HCT116 (cell line): Measurements from ENCODE around the gene EIPR1. TPM values are rescaled to one million over a fixed set of nuclear protein-coding genes. Genes with fewer than 3 reads are reported as not detected.

Experiments
- ATAC-seq: fragments of 200-7000 bp; cut with Tn5 transposase; 2 replicates; pipeline ENCODE4 v1.9.1; 2020; ENCODE audit warnings: mild to moderate bottlenecking, moderate library complexity
- BruUV-seq: library from RNA; stranded (reverse); fragments of 400-500 nt; replicated peaks from 2 replicates; lab custom pipeline; 2021; lab: Mats Ljungman, UMichigan
- CTCF ChIA-PET: fragments of 300-600 bp; sonication (Branson Sonifier 250); formaldehyde crosslinking; loops from one replicate; lab custom pipeline; 2021; ENCODE audit warnings: antibody characterized with exemption; lab: Charles Lee
- POLR2A ChIA-PET: fragments of 300-600, 350-600 bp; sonication (Branson Sonifier 250); formaldehyde crosslinking; loops from one replicate; lab custom pipeline; 2021; ENCODE audit warnings: antibody characterized with exemption; lab: Charles Lee
- RAD21 ChIA-PET, 2 experiments: fragments of 300-600 bp; sonication (Branson Sonifier 250); formaldehyde crosslinking; loops; one replicate each; lab custom pipeline; 2023; ENCODE audit warnings: low total read pairs in 2 of 2; ENCODE audit not compliant: uncharacterized antibody in 2 of 2, unreplicated experiment in 2 of 2, low non-redundant PET in 1 of 2; lab: Charles Lee
- DNase-seq: peaks from one replicate; pipeline ENCODE4 v3.0.0-alpha.2; 2010; ENCODE audit warnings: low read depth, low spot score
- H2AFZ ChIP-seq: fragments of 200-600 bp; shearing (Covaris generic), sonication (generic); 2 replicates; pipeline ENCODE4 v1.6.1; 2017; ENCODE audit warnings: low read depth, mixed run types, mixed read lengths, antibody characterized with exemption, low read length; ENCODE audit not compliant: poor library complexity, severe bottlenecking
- H3K27ac ChIP-seq: 2 replicates; pipeline ENCODE4 v1.5.1; 2012; ENCODE audit warnings: low read depth, low read length
- H3K27me3 ChIP-seq: fragments of 200-600 bp; sonication (generic); 2 replicates; pipeline ENCODE4 v1.6.1; 2016; ENCODE audit warnings: mixed run types, low read length, mixed read lengths; ENCODE audit not compliant: insufficient read depth
- H3K36me3 ChIP-seq, 2 experiments: fragments of 200-500 bp in 1 of 2; fragments of 200-600 bp in 1 of 2; sonication (Bioruptor generic) in 1 of 2; sonication (generic) in 1 of 2; 2 replicates each; pipeline versions ENCODE4 v1.5.1 to v1.6.1; 2014 to 2016; ENCODE audit warnings: low read length in 2 of 2, inconsistent platforms in 1 of 2, mixed read lengths in 1 of 2, mixed run types in 1 of 2; ENCODE audit not compliant: insufficient read depth in 2 of 2, control insufficient read depth in 1 of 2
- H3K4me1 ChIP-seq, 2 experiments: fragments of 200-600 bp in 1 of 2; sonication (generic) in 1 of 2; 2 replicates each; pipeline versions ENCODE4 v1.5.1 to v1.6.1; 2012 to 2017; ENCODE audit warnings: low read length in 2 of 2, inconsistent platforms in 1 of 2, mild to moderate bottlenecking in 1 of 2, mixed read lengths in 1 of 2, mixed run types in 1 of 2, moderate library complexity in 1 of 2; ENCODE audit not compliant: insufficient read depth in 2 of 2, control insufficient read depth in 1 of 2
- H3K4me2 ChIP-seq: fragments of 200-600 bp; sonication (generic); 2 replicates; pipeline ENCODE4 v1.6.1; 2017; ENCODE audit warnings: mixed run types, low read length, mixed read lengths
- H3K4me3 ChIP-seq, 2 experiments: fragments of 200-600 bp in 1 of 2; sonication (generic) in 1 of 2; replicated peaks in 1 of 2; 2 replicates each; pipeline ENCODE4 v1.5.1; 2011 to 2016; ENCODE audit warnings: low read length in 2 of 2, control low read depth in 1 of 2, low read depth in 1 of 2, mild to moderate bottlenecking in 1 of 2, mixed read lengths in 1 of 2, mixed run types in 1 of 2
- H3K79me2 ChIP-seq: fragments of 200-600 bp; sonication (generic); 2 replicates; pipeline ENCODE4 v1.6.1; 2017; ENCODE audit warnings: mild to moderate bottlenecking, mixed run types, low read length, moderate library complexity, mixed read lengths; ENCODE audit not compliant: insufficient read depth
- H3K9ac ChIP-seq: fragments of 200-600 bp; sonication (generic); 2 replicates; pipeline ENCODE4 v1.6.1; 2016; ENCODE audit warnings: low read length, mixed read lengths
- H3K9me2 ChIP-seq: fragments of 200-600 bp; sonication (generic), shearing (Covaris generic); 2 replicates; pipeline ENCODE4 v1.6.1; 2017; ENCODE audit warnings: mixed run types, mild to moderate bottlenecking, moderate library complexity; ENCODE audit not compliant: insufficient read depth
- H3K9me3 ChIP-seq, 2 experiments: fragments of 200-500 bp in 1 of 2; fragments of 200-600 bp in 1 of 2; sonication (Bioruptor generic) in 1 of 2; sonication (generic) in 1 of 2; 2 replicates each; pipeline ENCODE4 v1.6.1; 2014 to 2017; ENCODE audit warnings: low read length in 2 of 2, mixed read lengths in 2 of 2, inconsistent platforms in 1 of 2, low read depth in 1 of 2, mild to moderate bottlenecking in 1 of 2, mixed run types in 1 of 2, moderate library complexity in 1 of 2; ENCODE audit not compliant: control insufficient read depth in 1 of 2, insufficient read depth in 1 of 2
- H4K20me1 ChIP-seq: fragments of 200-600 bp; sonication (generic), shearing (Covaris generic); 2 replicates; pipeline ENCODE4 v1.6.1; 2017; ENCODE audit warnings: mixed run types, mild to moderate bottlenecking, moderate library complexity; ENCODE audit not compliant: insufficient read depth
- CBX3 ChIP-seq: IDR thresholded peaks from 2 replicates; pipeline ENCODE4 v1.6.1; 2012; ENCODE audit warnings: low read depth
- CEBPB ChIP-seq: IDR thresholded peaks from 2 replicates; pipeline ENCODE4 v1.6.1; 2012; ENCODE audit warnings: low read depth
- ELF1 ChIP-seq: IDR thresholded peaks from 2 replicates; pipeline ENCODE4 v1.6.1; 2012; ENCODE audit warnings: low read depth, borderline replicate concordance
- FOSL1 ChIP-seq: IDR thresholded peaks from 2 replicates; pipeline ENCODE4 v1.6.1; 2012; ENCODE audit warnings: low read depth
- POLR2AphosphoS5 ChIP-seq: IDR thresholded peaks from 2 replicates; pipeline ENCODE4 v1.6.1; 2011; ENCODE audit warnings: mild to moderate bottlenecking, low read depth, low read length, moderate library complexity
- RAD21 ChIP-seq: IDR thresholded peaks from 2 replicates; pipeline ENCODE4 v1.6.1; 2012; ENCODE audit warnings: low read depth, mild to moderate bottlenecking
- SIN3A ChIP-seq: IDR thresholded peaks from 2 replicates; pipeline ENCODE4 v1.6.1; 2012; ENCODE audit warnings: low read depth
- SP1 ChIP-seq: IDR thresholded peaks from 2 replicates; pipeline ENCODE4 v1.6.1; 2012; ENCODE audit warnings: low read depth
- TCF7L2 ChIP-seq: IDR thresholded peaks from 2 replicates; pipeline ENCODE4 v1.7.0; 2011; ENCODE audit warnings: borderline replicate concordance, inconsistent platforms; ENCODE audit not compliant: insufficient read depth, insufficient read length; ENCODE audit errors: extremely low read depth
- ZNF274 ChIP-seq: fragments of 200-500 bp; sonication (Bioruptor generic); IDR thresholded peaks from 2 replicates; pipeline ENCODE4 v1.6.1; 2014; ENCODE audit warnings: mild to moderate bottlenecking, low read depth, low read length, inconsistent platforms
- intact Hi-C: fragments of 100-400 bp; cut with micrococcal nuclease; formaldehyde crosslinking; loops from 2 replicates; pipeline ENCODE4 v1.10.0; 2022
- total RNA-seq: library from RNA; stranded (reverse); gene quantifications from one replicate; pipeline ENCODE4 v1.2.1, GENCODE V29; 2021; ENCODE audit not compliant: unreplicated experiment
- TF ChIP-seq, protein P1 (sequence below): IDR thresholded peaks from 2 replicates; pipeline ENCODE4 v1.6.1; 2012
- TF ChIP-seq, protein P2 (sequence below): IDR thresholded peaks from 2 replicates; pipeline ENCODE4 v1.6.1; 2012; ENCODE audit warnings: low read depth
- TF ChIP-seq, protein P3 (sequence below): IDR thresholded peaks from 2 replicates; pipeline ENCODE4 v1.6.1; 2012

The EIPR1 gene
- total RNA-seq, 1 experiment from 2014 or later: 36.9 TPM

DNA sequence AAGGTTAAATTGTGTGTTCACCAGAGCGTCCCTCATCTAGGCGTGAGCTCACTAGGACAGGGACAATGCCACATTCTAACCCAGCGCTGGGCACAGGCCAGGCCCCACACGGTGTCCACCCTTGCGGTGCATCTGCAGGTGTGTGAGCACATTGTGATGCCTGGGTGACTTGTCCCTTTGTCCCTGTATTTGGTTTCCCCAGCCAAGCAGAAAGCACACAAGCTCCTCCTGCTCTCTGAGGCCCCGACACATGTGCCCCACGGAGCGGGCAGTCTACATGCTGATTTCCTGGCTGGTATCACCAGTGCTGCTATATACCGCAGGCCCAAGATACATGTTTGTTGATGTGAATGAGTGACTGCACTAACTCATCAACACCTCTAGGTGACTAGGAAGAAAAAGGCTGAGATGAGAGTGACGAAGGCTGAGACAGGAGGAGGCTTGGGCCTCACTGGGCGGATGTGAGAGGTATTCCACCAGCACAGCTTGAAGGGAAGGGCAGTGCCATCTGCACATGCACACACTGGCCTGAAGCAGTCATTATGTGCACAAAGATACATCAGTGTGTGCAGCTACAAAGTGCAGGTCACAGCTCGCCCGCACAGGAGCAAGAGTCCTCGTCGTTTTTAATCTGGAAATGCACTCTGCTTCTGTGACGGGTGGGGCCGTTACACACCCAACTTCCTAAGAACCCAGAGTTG is 205.9 kb downstream of the EIPR1 start:
- H2AFZ ChIP-seq: no peak overlapping the region
- ChIA-PET CTCF (no interaction called here), POLR2A (no interaction called here), RAD21 (no interaction called here)
- TF ChIP-seq FOSL1: no peak
- TF ChIP-seq ELF1: no peak
- TF ChIP-seq, protein P1, sequence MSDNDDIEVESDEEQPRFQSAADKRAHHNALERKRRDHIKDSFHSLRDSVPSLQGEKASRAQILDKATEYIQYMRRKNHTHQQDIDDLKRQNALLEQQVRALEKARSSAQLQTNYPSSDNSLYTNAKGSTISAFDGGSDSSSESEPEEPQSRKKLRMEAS: no peak
- TF ChIP-seq POLR2AphosphoS5: no peak
- no peak for TF ChIP-seq ZNF274
- H4K20me1 ChIP-seq: no peaks in the 10 kb centered on the region
- no peak overlapping the region for H3K27ac ChIP-seq
- H3K9ac ChIP-seq: no peak overlapping the region
- no peak overlapping the region for H3K4me3 ChIP-seq
- peaks cover 0 to 7% of the 10 kb centered on the region in 2 experiments; a peak in 1 of 4 replicates for H3K4me1 ChIP-seq
- ATAC-seq (no peak), DNase-seq (no peak)
- intact Hi-C loops: no loop called here
- no peak overlapping the region for H3K4me2 ChIP-seq
- no peaks in the 10 kb centered on the region for H3K27me3 ChIP-seq
- no TSS peak for BruUV-seq
- H3K79me2 ChIP-seq: no peaks in the 10 kb centered on the region
- no peaks in the 10 kb centered on the region for H3K9me2 ChIP-seq
- no peaks in the 10 kb centered on the region; a peak in 1 of 4 replicates for H3K36me3 ChIP-seq
- H3K9me3 ChIP-seq: no peaks in the 10 kb centered on the region

DNA sequence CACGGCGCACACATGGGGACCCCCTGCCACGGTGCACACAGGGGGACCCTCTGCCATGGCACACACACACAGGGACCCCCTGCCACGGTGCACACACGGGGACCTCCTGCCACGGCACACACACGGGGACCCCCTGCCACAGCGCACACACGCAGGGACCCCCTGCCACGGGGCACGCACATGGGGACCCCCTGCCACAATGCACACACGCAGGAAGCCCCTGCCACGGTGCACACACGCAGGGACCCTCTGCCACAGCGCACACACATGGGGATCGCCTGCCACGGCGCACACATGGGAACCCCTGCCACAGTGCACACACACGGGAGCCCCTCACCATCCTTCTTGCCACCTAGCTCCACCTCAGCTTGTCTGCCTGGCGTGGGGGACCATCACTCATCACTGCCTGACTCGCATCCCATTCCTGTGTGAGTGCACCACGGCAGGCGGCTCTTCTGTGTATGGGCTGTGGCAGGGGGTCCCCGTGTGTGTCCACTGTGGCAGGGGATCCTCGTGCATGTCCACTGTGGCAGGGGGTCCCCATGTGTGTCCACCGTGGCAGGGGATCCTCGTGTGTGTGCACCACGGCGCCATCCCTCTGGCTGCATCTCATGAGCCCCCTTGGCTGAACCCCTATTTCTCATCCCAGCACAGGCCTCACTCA is 206.7 kb downstream of the EIPR1 start:
- H3K27me3 ChIP-seq: no peaks in the 10 kb centered on the region
- RAD21 ChIA-PET: no interaction called here
- no peak overlapping the region for H3K9ac ChIP-seq
- ATAC-seq (no peak), DNase-seq (no peak)
- no peaks in the 10 kb centered on the region for H3K79me2 ChIP-seq
- POLR2A ChIA-PET: no interaction called here
- no peaks in the 10 kb centered on the region; a peak in 1 of 4 replicates for H3K36me3 ChIP-seq
- H3K4me2 ChIP-seq: no peak overlapping the region
- H3K9me2 ChIP-seq: no peaks in the 10 kb centered on the region
- no peak overlapping the region for H3K27ac ChIP-seq
- no TSS peak for BruUV-seq
- H3K4me1 ChIP-seq: peaks cover 0 to 7% of the 10 kb centered on the region in 2 experiments; a peak in 1 of 4 replicates
- intact Hi-C loops: no loop called here
- H3K9me3 ChIP-seq: no peaks in the 10 kb centered on the region
- no peaks in the 10 kb centered on the region for H4K20me1 ChIP-seq
- CTCF ChIA-PET: no interaction called here
- H3K4me3 ChIP-seq: no peak overlapping the region
- TF ChIP-seq CEBPB: no peak
- TF ChIP-seq, protein P1: no peak
- no peak for TF ChIP-seq SP1
- TF ChIP-seq TCF7L2: no peak
- no peak for TF ChIP-seq RAD21
- TF ChIP-seq CBX3: no peak
- TF ChIP-seq, protein P2, sequence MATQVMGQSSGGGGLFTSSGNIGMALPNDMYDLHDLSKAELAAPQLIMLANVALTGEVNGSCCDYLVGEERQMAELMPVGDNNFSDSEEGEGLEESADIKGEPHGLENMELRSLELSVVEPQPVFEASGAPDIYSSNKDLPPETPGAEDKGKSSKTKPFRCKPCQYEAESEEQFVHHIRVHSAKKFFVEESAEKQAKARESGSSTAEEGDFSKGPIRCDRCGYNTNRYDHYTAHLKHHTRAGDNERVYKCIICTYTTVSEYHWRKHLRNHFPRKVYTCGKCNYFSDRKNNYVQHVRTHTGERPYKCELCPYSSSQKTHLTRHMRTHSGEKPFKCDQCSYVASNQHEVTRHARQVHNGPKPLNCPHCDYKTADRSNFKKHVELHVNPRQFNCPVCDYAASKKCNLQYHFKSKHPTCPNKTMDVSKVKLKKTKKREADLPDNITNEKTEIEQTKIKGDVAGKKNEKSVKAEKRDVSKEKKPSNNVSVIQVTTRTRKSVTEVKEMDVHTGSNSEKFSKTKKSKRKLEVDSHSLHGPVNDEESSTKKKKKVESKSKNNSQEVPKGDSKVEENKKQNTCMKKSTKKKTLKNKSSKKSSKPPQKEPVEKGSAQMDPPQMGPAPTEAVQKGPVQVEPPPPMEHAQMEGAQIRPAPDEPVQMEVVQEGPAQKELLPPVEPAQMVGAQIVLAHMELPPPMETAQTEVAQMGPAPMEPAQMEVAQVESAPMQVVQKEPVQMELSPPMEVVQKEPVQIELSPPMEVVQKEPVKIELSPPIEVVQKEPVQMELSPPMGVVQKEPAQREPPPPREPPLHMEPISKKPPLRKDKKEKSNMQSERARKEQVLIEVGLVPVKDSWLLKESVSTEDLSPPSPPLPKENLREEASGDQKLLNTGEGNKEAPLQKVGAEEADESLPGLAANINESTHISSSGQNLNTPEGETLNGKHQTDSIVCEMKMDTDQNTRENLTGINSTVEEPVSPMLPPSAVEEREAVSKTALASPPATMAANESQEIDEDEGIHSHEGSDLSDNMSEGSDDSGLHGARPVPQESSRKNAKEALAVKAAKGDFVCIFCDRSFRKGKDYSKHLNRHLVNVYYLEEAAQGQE: no peak
- TF ChIP-seq, protein P3, sequence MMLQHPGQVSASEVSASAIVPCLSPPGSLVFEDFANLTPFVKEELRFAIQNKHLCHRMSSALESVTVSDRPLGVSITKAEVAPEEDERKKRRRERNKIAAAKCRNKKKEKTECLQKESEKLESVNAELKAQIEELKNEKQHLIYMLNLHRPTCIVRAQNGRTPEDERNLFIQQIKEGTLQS: no peak
- no peak for TF ChIP-seq ZNF274
- TF ChIP-seq SIN3A: no peak
- H2AFZ ChIP-seq: no peak overlapping the region
